GM13977 (cell line): Measurements from ENCODE around the gene PTPRJ.

Experiments
- DNase-seq: peaks from one replicate; pipeline ENCODE4 v3.0.0; 2012; ENCODE audit warnings: low spot score
- in situ Hi-C: fragments of 300-500 bp; cut with MboI; formaldehyde crosslinking; loops from one replicate; pipeline ENCODE4 v1.12.0; 2022; ENCODE audit warnings: low sequenced_read_pairs, low pct_unique_long_range_greater_than_20kb, mixed read lengths, inconsistent platforms; ENCODE audit not compliant: unreplicated experiment
- TF ChIP-seq, protein P1 (sequence below): IDR thresholded peaks from 2 replicates; pipeline ENCODE4 v1.5.1; 2012; ENCODE audit warnings: mild to moderate bottlenecking, control low read depth; ENCODE audit not compliant: insufficient read depth; ENCODE audit errors: extremely low read depth, missing control alignments

The PTPRJ gene

DNA sequence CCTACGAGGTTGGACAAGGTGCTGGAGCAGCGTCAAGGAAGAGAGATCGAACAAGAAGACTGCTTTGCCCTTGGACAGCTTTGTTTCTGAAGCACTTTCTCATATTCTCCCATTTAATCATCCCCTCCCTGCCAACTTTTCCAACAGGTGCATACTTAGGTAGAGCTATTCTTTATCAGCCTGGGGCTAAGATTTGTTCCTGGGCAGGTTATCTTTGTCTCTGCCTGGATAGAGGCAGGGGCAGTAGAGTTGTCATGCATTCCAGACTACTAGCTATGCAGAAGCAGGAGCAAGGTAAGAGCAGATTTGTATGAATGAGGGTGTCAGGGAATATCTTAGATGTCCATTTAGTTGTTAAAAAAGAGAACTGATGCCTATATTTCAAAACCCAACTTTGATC lies 82.3 kb downstream of the PTPRJ start:
- in situ Hi-C loops: no loop called here
- TF ChIP-seq, protein P1, sequence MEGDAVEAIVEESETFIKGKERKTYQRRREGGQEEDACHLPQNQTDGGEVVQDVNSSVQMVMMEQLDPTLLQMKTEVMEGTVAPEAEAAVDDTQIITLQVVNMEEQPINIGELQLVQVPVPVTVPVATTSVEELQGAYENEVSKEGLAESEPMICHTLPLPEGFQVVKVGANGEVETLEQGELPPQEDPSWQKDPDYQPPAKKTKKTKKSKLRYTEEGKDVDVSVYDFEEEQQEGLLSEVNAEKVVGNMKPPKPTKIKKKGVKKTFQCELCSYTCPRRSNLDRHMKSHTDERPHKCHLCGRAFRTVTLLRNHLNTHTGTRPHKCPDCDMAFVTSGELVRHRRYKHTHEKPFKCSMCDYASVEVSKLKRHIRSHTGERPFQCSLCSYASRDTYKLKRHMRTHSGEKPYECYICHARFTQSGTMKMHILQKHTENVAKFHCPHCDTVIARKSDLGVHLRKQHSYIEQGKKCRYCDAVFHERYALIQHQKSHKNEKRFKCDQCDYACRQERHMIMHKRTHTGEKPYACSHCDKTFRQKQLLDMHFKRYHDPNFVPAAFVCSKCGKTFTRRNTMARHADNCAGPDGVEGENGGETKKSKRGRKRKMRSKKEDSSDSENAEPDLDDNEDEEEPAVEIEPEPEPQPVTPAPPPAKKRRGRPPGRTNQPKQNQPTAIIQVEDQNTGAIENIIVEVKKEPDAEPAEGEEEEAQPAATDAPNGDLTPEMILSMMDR: no peak
- no peak for DNase-seq

DNA sequence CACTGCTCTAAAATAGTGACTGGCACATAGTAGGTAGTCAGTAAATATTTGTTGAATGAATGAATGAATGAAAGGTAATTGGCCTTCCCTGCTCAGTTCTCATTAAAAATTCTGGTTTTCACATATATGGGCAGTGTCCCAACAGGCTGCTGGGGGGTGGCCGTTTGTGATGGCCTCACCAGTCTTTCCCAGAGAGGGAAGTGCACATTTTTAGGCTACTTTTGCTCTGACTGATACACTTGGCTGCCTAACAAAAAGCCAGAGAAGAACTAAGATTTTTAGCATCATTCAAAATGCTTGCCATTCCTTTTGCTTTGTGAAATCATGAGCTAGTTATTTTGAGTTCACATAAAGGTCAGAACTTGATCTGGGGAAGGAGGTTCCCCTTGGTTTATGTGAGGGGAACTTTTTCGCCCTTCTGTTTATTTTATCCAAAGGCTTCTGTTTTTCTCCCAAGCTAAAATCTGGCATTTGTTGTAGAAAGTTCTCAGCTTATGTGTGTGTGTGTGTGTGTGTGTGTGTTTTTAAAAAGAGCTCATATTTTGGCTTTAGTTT lies 83.1 kb downstream of the PTPRJ start:
- DNase-seq: no peak
- TF ChIP-seq, protein P1: no peak
- in situ Hi-C loops: no loop called here

DNA sequence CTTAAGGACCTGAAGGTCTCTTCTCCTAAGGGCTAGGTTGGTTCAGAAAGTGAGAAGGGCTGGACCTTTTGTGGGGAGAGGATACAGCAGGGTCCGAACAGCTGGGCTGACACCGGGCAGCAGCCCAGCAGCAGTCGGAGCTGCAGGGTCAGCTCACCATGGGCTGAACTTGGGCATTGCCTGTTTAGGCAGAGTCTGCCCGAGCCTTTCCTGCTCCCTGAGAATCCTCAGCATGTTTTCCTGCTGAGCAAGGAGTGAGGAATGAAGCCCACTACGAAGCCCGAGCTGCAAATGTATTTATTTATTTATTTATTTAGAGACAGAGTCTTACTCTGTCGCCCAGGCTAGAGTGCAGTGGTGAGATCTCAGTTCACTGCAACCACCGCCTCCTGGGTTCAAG lies 83.9 kb downstream of the PTPRJ start:
- DNase-seq: no peak
- TF ChIP-seq, protein P1: no peak
- in situ Hi-C loops: no loop called here

DNA sequence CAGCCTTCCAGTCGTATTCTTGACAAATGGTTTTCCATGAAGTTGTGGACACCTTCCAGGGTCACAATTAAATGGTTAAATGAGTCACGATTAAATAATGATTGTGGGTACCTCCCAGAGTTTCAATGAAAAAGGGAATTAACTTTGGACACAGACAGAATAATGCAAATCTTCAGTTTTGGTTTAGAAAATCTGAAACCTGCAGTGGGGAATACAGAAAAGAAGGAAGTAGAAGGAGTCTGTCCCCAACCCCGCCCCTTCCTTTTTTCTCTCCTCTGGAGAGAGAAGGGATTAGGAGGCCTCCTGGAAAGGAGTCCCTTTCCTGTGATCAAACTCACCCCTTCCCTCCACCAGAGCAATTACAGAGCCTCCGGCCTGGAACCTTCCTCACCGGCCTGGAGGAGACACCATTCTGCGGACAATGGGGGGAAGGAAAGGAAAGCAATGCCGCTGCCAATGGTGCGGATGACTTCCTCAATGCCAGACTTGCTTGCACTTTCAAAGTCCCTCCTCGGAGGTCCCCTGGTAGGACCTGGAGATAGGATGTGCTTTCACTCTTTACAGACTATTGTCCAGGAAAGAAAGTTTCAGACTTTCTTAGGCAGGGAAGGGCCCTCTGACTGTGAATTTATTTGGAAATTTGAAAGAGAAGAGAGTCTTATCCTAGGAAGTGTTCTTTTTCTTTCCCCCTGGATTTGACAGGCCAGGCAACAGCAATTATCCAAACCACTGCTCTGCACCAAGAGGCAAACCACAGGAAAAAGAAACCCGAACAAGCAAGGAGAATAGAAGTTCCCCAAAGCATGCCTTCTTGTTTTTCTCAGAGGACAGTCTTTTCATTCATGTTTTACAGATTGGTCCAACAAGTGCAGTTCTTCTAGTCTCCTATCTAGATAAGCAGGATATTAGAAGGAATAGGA lies 86.8 kb downstream of the PTPRJ start:
- in situ Hi-C loops: no loop called here
- DNase-seq: no peak
- TF ChIP-seq, protein P1: no peak

DNA sequence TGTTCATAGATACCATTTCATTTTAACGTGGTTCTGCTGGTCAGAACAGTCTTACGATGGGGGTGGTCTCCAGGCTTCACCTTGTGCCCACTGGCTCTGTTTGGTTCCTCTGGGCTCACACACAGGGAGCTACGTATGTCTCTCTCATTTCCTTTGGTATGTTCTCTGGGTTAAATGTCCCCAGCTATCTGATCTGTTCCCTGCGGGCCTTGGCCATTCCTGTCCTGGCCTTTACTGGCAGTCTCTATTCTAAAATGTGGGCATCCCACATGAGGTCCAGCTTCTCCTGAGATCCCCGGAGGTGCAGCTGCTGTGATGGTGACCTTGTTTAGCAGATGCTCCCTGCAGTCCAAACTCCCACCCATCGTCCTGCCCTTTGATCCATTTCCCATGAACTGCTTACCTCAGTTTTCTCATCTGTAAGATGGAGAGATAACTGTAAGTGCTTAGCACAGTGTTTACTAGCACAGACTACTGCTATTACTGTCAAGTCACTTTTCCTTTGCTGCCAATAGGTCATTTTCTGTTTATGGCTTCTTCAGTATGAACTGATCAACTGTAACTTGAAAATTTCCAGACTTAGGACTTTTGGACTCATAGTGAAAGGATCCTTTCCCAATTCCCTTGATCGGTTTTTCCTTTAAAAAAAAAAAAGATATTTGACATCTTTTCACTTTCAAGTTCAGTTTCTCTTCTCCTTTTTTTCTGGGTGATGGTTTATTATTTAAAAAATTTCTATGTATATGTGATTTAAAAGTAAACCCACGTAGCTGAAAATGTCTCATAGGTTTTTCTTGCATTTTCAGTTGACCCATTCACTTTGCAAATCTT lies 92.9 kb downstream of the PTPRJ start:
- no peak for DNase-seq
- TF ChIP-seq, protein P1: no peak
- in situ Hi-C loops: no loop called here

DNA sequence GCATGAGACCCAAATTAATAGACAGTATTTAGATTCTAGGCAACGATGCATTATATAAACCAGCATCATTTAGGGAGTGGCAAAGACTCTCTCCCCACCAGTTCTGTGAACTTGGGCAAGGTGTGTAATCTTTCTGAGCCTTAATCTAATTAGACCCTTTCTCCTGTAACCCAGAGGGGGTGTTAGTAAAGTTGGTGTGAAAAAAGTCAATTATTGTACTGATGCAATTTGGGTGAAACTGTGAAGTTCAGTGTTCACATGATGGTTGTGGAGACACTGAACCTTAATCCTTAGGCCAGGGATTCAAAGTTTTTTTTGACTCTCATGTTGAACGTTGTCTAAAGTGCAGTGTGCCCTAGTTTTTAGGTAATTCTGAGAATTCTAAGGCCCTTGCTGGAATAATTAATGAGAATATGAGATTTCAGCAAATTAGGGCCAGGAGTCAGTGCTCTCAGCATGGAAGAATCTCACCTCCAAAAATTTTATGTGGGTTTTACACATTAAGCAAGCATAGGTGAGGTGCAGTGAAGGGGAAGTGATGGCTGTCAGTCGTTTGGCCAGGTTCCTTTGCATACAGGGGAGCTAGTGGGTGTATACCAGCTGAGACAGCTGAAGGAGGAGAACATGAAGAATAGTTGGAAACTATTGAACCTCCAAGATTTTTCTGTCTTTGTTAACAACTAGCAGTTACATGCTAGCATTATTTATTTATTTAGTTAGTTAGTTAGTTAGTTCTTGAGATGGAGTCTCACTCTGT lies 94.2 kb downstream of the PTPRJ start:
- TF ChIP-seq, protein P1: no peak
- in situ Hi-C loops: no loop called here
- DNase-seq: no peak
